ENCODE results near the gene INTS1. TPM values are rescaled to one million over a fixed set of nuclear protein-coding genes. Genes with fewer than 3 reads are reported as not detected.

The INTS1 gene
- total and polyA plus RNA-seq, 4 donors, result 31.2 to 121 (median 46.0) TPM

GRCh38 chr7:1503390-1503789 is 799 bp downstream of the INTS1 start:
- Histone ChIP-seq H3K4me1 (ENCODE audit: control insufficient read depth in 5 of 5, insufficient read depth in 5 of 5, low read length in 5 of 5) (peaks cover 0 to 14% (median 7%) of the 10 kb centered on the region in 5 donors), H3K4me3 (peak overlapping the region; percentile 100), H3K9ac (ENCODE audit: insufficient read depth in 1 of 2, low read length in 2 of 2) (peak overlapping the region in 1 of 2 donors; percentile 38), H3K9me3 (ENCODE audit: control insufficient read depth in 4 of 4, insufficient read depth in 3 of 4, low read length in 3 of 4) (no peaks in the 10 kb centered on the region), H3K36me3 (ENCODE audit: control insufficient read depth in 4 of 4, insufficient read depth in 4 of 4, low read length in 4 of 4) (peaks cover 0 to 36% (median 16%) of the 10 kb centered on the region in 4 donors), H3K27ac (ENCODE audit: low read depth in 1 of 2, low read length in 1 of 2) (no peak overlapping the region), H3K27me3 (ENCODE audit: control insufficient read depth in 3 of 3, insufficient read depth in 3 of 3, low read length in 2 of 3) (no peaks in the 10 kb centered on the region)
- WGBS, 2 donors, result 25 to 39% methylated on average over 19 to 24 of the region's 24 CpGs
- no peak for ATAC-seq (ENCODE audit: insufficient read depth, low FRiP score)
- DNase-seq, result no peak
- TF ChIP-seq CTCF (IDR thresholded peaks at IDR 0.05; ENCODE audit: control extremely low read depth, extremely low read depth), result no peak

GRCh38 chr7:1502845-1503244 is 1.3 kb downstream of the INTS1 start:
- no peaks in the 10 kb centered on the region for H3K9me3 ChIP-seq (ENCODE audit: control insufficient read depth in 4 of 4, insufficient read depth in 3 of 4, low read length in 3 of 4)
- no peak for TF ChIP-seq CTCF (IDR thresholded peaks at IDR 0.05; ENCODE audit: control extremely low read depth, extremely low read depth)
- no peak for ATAC-seq (ENCODE audit: insufficient read depth, low FRiP score)
- H3K4me3 ChIP-seq, result peak overlapping the region; percentile 100
- no peak for DNase-seq
- H3K36me3 ChIP-seq (ENCODE audit: control insufficient read depth in 4 of 4, insufficient read depth in 4 of 4, low read length in 4 of 4), result peaks cover 0 to 41% (median 16%) of the 10 kb centered on the region in 4 donors
- 89 to 92% methylated on average over 20 of the region's 20 CpGs for WGBS, 2 donors
- H3K4me1 ChIP-seq (ENCODE audit: control insufficient read depth in 5 of 5, insufficient read depth in 5 of 5, low read length in 5 of 5), result peaks cover 0 to 14% (median 7%) of the 10 kb centered on the region in 5 donors
- no peaks in the 10 kb centered on the region for H3K27me3 ChIP-seq (ENCODE audit: control insufficient read depth in 3 of 3, insufficient read depth in 3 of 3, low read length in 2 of 3)
- no peak overlapping the region for H3K27ac ChIP-seq (ENCODE audit: low read depth in 1 of 2, low read length in 1 of 2)
- H3K9ac ChIP-seq (ENCODE audit: insufficient read depth in 1 of 2, low read length in 2 of 2), result no peak overlapping the region

- no peak overlapping the region for H3K27ac ChIP-seq (ENCODE audit: low read depth in 1 of 2, low read length in 1 of 2)
- ATAC-seq (ENCODE audit: insufficient read depth, low FRiP score), result no peak
- 91 to 96% methylated on average over 21 of the region's 21 CpGs for WGBS, 2 donors
- H3K4me1 ChIP-seq (ENCODE audit: control insufficient read depth in 5 of 5, insufficient read depth in 5 of 5, low read length in 5 of 5), result peaks cover 0 to 14% (median 5%) of the 10 kb centered on the region in 5 donors
- peaks cover 3 to 52% (median 16%) of the 10 kb centered on the region in 4 donors for H3K36me3 ChIP-seq (ENCODE audit: control insufficient read depth in 4 of 4, insufficient read depth in 4 of 4, low read length in 4 of 4)
- DNase-seq, result no peak
- no peak overlapping the region for H3K9ac ChIP-seq (ENCODE audit: insufficient read depth in 1 of 2, low read length in 2 of 2)
- H3K27me3 ChIP-seq (ENCODE audit: control insufficient read depth in 3 of 3, insufficient read depth in 3 of 3, low read length in 2 of 3), result no peaks in the 10 kb centered on the region
- no peak for TF ChIP-seq CTCF (IDR thresholded peaks at IDR 0.05; ENCODE audit: control extremely low read depth, extremely low read depth)
- H3K9me3 ChIP-seq (ENCODE audit: control insufficient read depth in 4 of 4, insufficient read depth in 3 of 4, low read length in 3 of 4), result no peaks in the 10 kb centered on the region
- no peak overlapping the region for H3K4me3 ChIP-seq
Measured at GRCh38 chr7:1501487-1502270, 2.5 kb downstream of the INTS1 start.

All from lung (tissue), 12 donors.